ENCODE results near the gene TSHZ3.

DNA sequence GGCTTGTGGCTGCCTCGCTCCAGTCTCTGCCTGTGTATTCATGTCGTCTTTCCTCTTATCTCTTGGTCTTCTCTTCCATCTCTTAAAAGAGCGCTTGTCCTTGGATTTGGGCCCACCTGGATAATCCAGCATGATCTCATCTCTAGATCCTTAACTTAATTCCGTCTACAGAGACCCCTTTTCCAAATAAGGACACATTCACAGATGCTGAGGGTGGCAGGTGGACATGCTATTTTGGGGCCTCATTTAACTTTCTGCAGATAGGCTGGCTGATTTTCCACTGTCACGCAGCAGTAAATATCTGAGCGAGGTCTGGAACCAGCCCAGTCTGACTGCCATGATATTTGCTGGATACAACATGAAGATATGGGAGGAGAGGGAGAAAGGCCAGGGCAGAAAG, 41.5 kb upstream of the TSHZ3 start:
- TF ChIP-seq, protein P1, sequence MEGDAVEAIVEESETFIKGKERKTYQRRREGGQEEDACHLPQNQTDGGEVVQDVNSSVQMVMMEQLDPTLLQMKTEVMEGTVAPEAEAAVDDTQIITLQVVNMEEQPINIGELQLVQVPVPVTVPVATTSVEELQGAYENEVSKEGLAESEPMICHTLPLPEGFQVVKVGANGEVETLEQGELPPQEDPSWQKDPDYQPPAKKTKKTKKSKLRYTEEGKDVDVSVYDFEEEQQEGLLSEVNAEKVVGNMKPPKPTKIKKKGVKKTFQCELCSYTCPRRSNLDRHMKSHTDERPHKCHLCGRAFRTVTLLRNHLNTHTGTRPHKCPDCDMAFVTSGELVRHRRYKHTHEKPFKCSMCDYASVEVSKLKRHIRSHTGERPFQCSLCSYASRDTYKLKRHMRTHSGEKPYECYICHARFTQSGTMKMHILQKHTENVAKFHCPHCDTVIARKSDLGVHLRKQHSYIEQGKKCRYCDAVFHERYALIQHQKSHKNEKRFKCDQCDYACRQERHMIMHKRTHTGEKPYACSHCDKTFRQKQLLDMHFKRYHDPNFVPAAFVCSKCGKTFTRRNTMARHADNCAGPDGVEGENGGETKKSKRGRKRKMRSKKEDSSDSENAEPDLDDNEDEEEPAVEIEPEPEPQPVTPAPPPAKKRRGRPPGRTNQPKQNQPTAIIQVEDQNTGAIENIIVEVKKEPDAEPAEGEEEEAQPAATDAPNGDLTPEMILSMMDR (IDR thresholded peaks at IDR 0.05): no peak
- no peak for TF ChIP-seq POLR2A (IDR thresholded peaks at IDR 0.05)
